Panc1 (cell line): ENCODE results near the gene NR1I2. TPM values are rescaled to one million over a fixed set of nuclear protein-coding genes. Genes with fewer than 3 reads are reported as not detected.

Source experiments
- ATAC-seq: fragments of 200-7000 bp; cut with Tn5 transposase; 2 replicates; pipeline ENCODE4 v1.9.1; 2020; ENCODE audit warnings: mild to moderate bottlenecking, moderate library complexity
- BruUV-seq: library from RNA; stranded (reverse); fragments of 400-500 nt; replicated peaks from 2 replicates; lab custom pipeline; 2021; lab: Mats Ljungman, UMichigan
- CTCF ChIA-PET: fragments of 300-600 bp; sonication (Branson Sonifier 250); formaldehyde crosslinking; loops from one replicate; lab custom pipeline; 2022; ENCODE audit warnings: antibody characterized with exemption; lab: Charles Lee
- POLR2A ChIA-PET: fragments of 300-600 bp; sonication (Branson Sonifier 250); formaldehyde crosslinking; loops from one replicate; lab custom pipeline; 2022; ENCODE audit warnings: antibody characterized with exemption; lab: Charles Lee
- DNase-seq: peaks from one replicate; pipeline ENCODE4 v3.0.0-alpha.2; 2010; ENCODE audit warnings: low read depth, low spot score
- H3K27ac ChIP-seq: 2 replicates; pipeline ENCODE4 v1.5.1; 2011; ENCODE audit warnings: mild to moderate bottlenecking, low read length, inconsistent platforms
- H3K27me3 ChIP-seq: fragments of 200-500 bp; sonication (Bioruptor generic); 2 replicates; pipeline ENCODE4 v1.6.0; 2014; ENCODE audit warnings: low read length, inconsistent platforms; ENCODE audit not compliant: control insufficient read depth, insufficient read depth
- H3K36me3 ChIP-seq: fragments of 200-500 bp; sonication (Bioruptor generic); 2 replicates; pipeline ENCODE4 v1.5.1; 2014; ENCODE audit warnings: inconsistent platforms, mild to moderate bottlenecking, low read length, moderate library complexity; ENCODE audit not compliant: control insufficient read depth, insufficient read depth
- H3K4me1 ChIP-seq: 2 replicates; pipeline ENCODE4 v1.5.1; 2011; ENCODE audit warnings: inconsistent platforms, mild to moderate bottlenecking, low read length, moderate library complexity; ENCODE audit not compliant: control insufficient read depth, insufficient read depth
- H3K4me3 ChIP-seq, 2 experiments: 2 replicates each; pipeline ENCODE4 v1.5.1; 2011 to 2012; ENCODE audit warnings: low read depth in 2 of 2, low read length in 2 of 2, mild to moderate bottlenecking in 2 of 2, inconsistent platforms in 1 of 2, moderate library complexity in 1 of 2
- H3K9me3 ChIP-seq: fragments of 200-500 bp; sonication (Bioruptor generic); 2 replicates; pipeline ENCODE4 v1.5.1; 2014; ENCODE audit warnings: low read depth, mild to moderate bottlenecking, inconsistent platforms, low read length, moderate library complexity; ENCODE audit not compliant: control insufficient read depth, insufficient read depth
- POLR2AphosphoS5 ChIP-seq: IDR thresholded peaks from 2 replicates; pipeline ENCODE4 v1.6.1; 2012; ENCODE audit warnings: mild to moderate bottlenecking, low read depth, low read length, moderate library complexity
- SIN3A ChIP-seq: IDR thresholded peaks from 2 replicates; pipeline ENCODE4 v1.6.1; 2012; ENCODE audit warnings: low read depth, mild to moderate bottlenecking, low read length, moderate library complexity, borderline replicate concordance; ENCODE audit not compliant: insufficient read depth
- TCF7L2 ChIP-seq: IDR thresholded peaks from 2 replicates; pipeline ENCODE4 v1.6.1; 2011; ENCODE audit warnings: mild to moderate bottlenecking, low read depth, low read length, inconsistent platforms
- in situ Hi-C: cut with HindIII; loops from 2 replicates; pipeline ENCODE4 v1.10.0; 2016; ENCODE audit warnings: low sequenced_read_pairs, low pct_unique_long_range_greater_than_20kb
- intact Hi-C: fragments of 100-400 bp; cut with micrococcal nuclease; formaldehyde crosslinking; loops from one replicate; pipeline ENCODE4 v1.10.0; 2022; ENCODE audit not compliant: unreplicated experiment
- total RNA-seq: library from RNA; stranded (reverse); gene quantifications from one replicate; pipeline ENCODE4 v1.2.1, GENCODE V29; 2021; ENCODE audit not compliant: unreplicated experiment
- TF ChIP-seq, protein P1 (sequence below), 2 experiments: IDR thresholded peaks; 2 replicates each; pipeline ENCODE4 v1.6.1; 2011 to 2012; ENCODE audit warnings: low read depth in 2 of 2, control low read depth in 1 of 2, low read length in 1 of 2, mild to moderate bottlenecking in 1 of 2, moderate library complexity in 1 of 2; ENCODE audit not compliant: insufficient read depth in 1 of 2
- TF ChIP-seq, protein P2 (sequence below): fragments of 450-650 bp; IDR thresholded peaks from 2 replicates; pipeline ENCODE4 v1.5.1; 2017; ENCODE audit warnings: mild to moderate bottlenecking

Gene NR1I2
- total RNA-seq, 1 experiment from 2014 or later, result not detected

DNA sequence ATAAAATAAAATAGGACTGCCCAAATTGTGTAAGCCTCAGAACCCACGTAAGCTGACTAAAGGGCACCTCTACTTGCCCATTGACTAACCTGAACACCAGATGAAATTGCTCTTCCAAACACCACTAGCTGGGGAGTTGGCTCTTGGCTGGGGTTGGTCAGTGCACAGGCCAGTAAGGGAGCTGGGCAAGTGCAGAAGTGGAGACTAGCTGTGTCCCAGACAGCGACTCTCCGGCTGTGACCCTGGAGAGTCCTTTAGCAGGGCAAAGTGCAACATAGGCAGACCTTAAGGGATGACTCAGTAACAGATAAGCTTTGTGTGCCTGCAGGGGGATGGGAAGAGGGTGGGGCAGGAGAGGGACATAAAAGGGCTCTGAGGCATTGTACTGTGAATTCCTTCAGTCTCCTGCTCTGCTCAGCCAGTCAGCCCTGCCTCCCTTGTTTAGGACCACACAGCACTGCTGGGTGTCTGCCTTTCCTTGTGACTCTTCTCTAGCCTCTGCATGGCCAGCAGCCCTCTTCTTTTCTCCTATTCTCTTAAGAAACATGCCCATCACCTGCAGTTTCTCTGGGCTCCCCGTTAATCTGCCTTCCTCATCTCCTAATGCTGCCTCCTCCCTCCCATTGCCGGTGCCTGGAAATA is 13.2 kb downstream of the NR1I2 start:
- peak; percentile 80 for ATAC-seq
- Histone ChIP-seq H3K9me3 (no peaks in the 10 kb centered on the region), H3K27me3 (peaks cover 5% of the 10 kb centered on the region; the same call in 1 of the 2 replicates), H3K36me3 (no peaks in the 10 kb centered on the region), H3K4me1 (no peaks in the 10 kb centered on the region), H3K27ac (no peak overlapping the region), H3K4me3 (no peak overlapping the region)
- ChIA-PET POLR2A (no interaction called here), CTCF (no interaction called here)
- in situ Hi-C loops, result no loop called here
- TF ChIP-seq POLR2AphosphoS5 (no peak), TCF7L2 (no peak), SIN3A (no peak)
- TF ChIP-seq, protein P1, sequence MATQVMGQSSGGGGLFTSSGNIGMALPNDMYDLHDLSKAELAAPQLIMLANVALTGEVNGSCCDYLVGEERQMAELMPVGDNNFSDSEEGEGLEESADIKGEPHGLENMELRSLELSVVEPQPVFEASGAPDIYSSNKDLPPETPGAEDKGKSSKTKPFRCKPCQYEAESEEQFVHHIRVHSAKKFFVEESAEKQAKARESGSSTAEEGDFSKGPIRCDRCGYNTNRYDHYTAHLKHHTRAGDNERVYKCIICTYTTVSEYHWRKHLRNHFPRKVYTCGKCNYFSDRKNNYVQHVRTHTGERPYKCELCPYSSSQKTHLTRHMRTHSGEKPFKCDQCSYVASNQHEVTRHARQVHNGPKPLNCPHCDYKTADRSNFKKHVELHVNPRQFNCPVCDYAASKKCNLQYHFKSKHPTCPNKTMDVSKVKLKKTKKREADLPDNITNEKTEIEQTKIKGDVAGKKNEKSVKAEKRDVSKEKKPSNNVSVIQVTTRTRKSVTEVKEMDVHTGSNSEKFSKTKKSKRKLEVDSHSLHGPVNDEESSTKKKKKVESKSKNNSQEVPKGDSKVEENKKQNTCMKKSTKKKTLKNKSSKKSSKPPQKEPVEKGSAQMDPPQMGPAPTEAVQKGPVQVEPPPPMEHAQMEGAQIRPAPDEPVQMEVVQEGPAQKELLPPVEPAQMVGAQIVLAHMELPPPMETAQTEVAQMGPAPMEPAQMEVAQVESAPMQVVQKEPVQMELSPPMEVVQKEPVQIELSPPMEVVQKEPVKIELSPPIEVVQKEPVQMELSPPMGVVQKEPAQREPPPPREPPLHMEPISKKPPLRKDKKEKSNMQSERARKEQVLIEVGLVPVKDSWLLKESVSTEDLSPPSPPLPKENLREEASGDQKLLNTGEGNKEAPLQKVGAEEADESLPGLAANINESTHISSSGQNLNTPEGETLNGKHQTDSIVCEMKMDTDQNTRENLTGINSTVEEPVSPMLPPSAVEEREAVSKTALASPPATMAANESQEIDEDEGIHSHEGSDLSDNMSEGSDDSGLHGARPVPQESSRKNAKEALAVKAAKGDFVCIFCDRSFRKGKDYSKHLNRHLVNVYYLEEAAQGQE (IDR thresholded peaks at IDR 0.05; ENCODE audit: insufficient read depth in 1 of 2, low read depth in 2 of 2, low read length in 1 of 2), result no peak
- TF ChIP-seq, protein P2, sequence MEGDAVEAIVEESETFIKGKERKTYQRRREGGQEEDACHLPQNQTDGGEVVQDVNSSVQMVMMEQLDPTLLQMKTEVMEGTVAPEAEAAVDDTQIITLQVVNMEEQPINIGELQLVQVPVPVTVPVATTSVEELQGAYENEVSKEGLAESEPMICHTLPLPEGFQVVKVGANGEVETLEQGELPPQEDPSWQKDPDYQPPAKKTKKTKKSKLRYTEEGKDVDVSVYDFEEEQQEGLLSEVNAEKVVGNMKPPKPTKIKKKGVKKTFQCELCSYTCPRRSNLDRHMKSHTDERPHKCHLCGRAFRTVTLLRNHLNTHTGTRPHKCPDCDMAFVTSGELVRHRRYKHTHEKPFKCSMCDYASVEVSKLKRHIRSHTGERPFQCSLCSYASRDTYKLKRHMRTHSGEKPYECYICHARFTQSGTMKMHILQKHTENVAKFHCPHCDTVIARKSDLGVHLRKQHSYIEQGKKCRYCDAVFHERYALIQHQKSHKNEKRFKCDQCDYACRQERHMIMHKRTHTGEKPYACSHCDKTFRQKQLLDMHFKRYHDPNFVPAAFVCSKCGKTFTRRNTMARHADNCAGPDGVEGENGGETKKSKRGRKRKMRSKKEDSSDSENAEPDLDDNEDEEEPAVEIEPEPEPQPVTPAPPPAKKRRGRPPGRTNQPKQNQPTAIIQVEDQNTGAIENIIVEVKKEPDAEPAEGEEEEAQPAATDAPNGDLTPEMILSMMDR, result no peak
- intact Hi-C loops, result no loop called here
- BruUV-seq, result no TSS peak
- no peak for DNase-seq

DNA sequence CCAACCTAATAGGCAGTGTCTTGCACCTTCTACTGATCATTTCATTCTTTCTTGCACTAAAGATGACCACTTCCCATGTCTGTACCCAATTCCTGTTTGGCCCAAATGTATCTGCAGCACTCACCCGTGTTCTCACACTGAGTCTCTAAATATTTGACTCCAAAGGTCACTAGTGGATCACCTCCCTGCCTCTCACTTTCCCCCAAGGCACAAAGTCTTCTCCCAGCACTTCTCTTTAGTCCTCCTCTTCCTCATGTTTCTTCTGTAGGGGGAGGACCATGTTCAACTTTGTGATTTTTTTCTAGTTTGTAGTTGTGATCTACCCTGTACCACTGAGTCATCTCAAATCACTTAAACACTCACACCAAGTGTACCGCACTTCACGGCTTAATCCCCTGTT is 13.9 kb downstream of the NR1I2 start:
- H3K4me3 ChIP-seq, result no peak overlapping the region
- DNase-seq, result no peak
- no peak for ATAC-seq
- in situ Hi-C loops (no loop called here), intact Hi-C loops (no loop called here)
- H3K9me3 ChIP-seq, result no peaks in the 10 kb centered on the region
- POLR2A ChIA-PET, result no interaction called here
- H3K27me3 ChIP-seq, result peaks cover 8% of the 10 kb centered on the region; the same call in 1 of the 2 replicates
- no peak overlapping the region for H3K27ac ChIP-seq
- BruUV-seq, result no TSS peak
- CTCF ChIA-PET, result no interaction called here
- no peaks in the 10 kb centered on the region for H3K4me1 ChIP-seq
- H3K36me3 ChIP-seq, result no peaks in the 10 kb centered on the region
- TF ChIP-seq TCF7L2 (no peak), SIN3A (no peak), POLR2AphosphoS5 (no peak)
- TF ChIP-seq, protein P2, result no peak
- TF ChIP-seq, protein P1 (IDR thresholded peaks at IDR 0.05; ENCODE audit: insufficient read depth in 1 of 2, low read depth in 2 of 2, low read length in 1 of 2), result no peak
